Measurements from ENCODE around the gene GLP2R. TPM values are rescaled to one million over a fixed set of nuclear protein-coding genes. Genes with fewer than 3 reads are reported as not detected.

Gene GLP2R
- total and polyA plus RNA-seq, 2 experiments from 2014 or later, result not detected

DNA sequence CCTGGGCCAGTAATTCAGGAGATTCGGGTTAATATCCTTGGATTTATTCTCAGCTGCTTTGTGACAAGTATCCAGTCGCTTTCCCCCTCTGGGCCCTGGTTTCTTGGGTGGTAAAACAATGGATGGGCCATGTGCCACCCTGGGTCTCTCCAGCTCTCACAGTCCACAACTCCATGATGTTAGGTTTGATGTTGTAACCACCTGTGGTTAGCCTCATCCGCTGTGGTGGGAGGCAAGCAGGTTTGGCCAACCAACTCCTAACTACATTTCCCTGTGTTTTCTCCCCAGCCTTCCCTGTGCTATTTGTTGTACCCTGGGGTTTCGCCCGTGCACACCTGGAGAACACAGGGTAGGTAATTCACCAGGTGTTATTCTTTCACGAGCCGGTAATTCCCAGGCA is 35.1 kb downstream of the GLP2R start:
- Histone ChIP-seq H3K27me3 (ENCODE audit: insufficient read depth) (no peaks in the 10 kb centered on the region), H3K4me2 (no peak overlapping the region), H4K20me1 (replicated peaks; ENCODE audit: insufficient read depth) (no peaks in the 10 kb centered on the region), H3K36me3 (ENCODE audit: insufficient read depth) (no peaks in the 10 kb centered on the region), H3K27ac (ENCODE audit: low read depth) (no peak overlapping the region), H3F3A (replicated peaks; ENCODE audit: low read depth) (no peaks in the 10 kb centered on the region), H3K9me2 (ENCODE audit: insufficient read depth) (peaks cover 11% of the 10 kb centered on the region; the same call in 1 of the 2 replicates), H3K79me2 (replicated peaks; ENCODE audit: insufficient read depth) (no peaks in the 10 kb centered on the region), H2AFZ (no peak overlapping the region), H3K4me3 (no peak overlapping the region), H3K4me1 (ENCODE audit: insufficient read depth) (no peaks in the 10 kb centered on the region)
- no peaks in the 10 kb centered on the region for H3K36me3 Mint-ChIP-seq (ENCODE audit: low read depth)
- H3K27me3 Mint-ChIP-seq (ENCODE audit: insufficient read depth, low read depth, poor library complexity), result peaks cover 2% of the 10 kb centered on the region
- no peak for DNase-seq (ENCODE audit: low spot score)
- no peaks in the 10 kb centered on the region for H3K4me1 Mint-ChIP-seq
- no peak for ATAC-seq
- TF ChIP-seq EZH2phosphoT487 (IDR thresholded peaks at IDR 0.05; ENCODE audit: unreplicated experiment) (no peak), ZNF331 (CRISPR knock-in tag; IDR thresholded peaks at IDR 0.05; ENCODE audit: low read depth) (no peak), NANOG (IDR thresholded peaks at IDR 0.05; ENCODE audit: borderline replicate concordance) (no peak), POLR2AphosphoS5 (IDR thresholded peaks at IDR 0.05; ENCODE audit: low read depth) (no peak), JUNB (IDR thresholded peaks at IDR 0.05; ENCODE audit: unreplicated experiment) (no peak), EZH2 (IDR thresholded peaks at IDR 0.05; ENCODE audit: low read depth, unreplicated experiment) (no peak)
- TF ChIP-seq, protein P1, sequence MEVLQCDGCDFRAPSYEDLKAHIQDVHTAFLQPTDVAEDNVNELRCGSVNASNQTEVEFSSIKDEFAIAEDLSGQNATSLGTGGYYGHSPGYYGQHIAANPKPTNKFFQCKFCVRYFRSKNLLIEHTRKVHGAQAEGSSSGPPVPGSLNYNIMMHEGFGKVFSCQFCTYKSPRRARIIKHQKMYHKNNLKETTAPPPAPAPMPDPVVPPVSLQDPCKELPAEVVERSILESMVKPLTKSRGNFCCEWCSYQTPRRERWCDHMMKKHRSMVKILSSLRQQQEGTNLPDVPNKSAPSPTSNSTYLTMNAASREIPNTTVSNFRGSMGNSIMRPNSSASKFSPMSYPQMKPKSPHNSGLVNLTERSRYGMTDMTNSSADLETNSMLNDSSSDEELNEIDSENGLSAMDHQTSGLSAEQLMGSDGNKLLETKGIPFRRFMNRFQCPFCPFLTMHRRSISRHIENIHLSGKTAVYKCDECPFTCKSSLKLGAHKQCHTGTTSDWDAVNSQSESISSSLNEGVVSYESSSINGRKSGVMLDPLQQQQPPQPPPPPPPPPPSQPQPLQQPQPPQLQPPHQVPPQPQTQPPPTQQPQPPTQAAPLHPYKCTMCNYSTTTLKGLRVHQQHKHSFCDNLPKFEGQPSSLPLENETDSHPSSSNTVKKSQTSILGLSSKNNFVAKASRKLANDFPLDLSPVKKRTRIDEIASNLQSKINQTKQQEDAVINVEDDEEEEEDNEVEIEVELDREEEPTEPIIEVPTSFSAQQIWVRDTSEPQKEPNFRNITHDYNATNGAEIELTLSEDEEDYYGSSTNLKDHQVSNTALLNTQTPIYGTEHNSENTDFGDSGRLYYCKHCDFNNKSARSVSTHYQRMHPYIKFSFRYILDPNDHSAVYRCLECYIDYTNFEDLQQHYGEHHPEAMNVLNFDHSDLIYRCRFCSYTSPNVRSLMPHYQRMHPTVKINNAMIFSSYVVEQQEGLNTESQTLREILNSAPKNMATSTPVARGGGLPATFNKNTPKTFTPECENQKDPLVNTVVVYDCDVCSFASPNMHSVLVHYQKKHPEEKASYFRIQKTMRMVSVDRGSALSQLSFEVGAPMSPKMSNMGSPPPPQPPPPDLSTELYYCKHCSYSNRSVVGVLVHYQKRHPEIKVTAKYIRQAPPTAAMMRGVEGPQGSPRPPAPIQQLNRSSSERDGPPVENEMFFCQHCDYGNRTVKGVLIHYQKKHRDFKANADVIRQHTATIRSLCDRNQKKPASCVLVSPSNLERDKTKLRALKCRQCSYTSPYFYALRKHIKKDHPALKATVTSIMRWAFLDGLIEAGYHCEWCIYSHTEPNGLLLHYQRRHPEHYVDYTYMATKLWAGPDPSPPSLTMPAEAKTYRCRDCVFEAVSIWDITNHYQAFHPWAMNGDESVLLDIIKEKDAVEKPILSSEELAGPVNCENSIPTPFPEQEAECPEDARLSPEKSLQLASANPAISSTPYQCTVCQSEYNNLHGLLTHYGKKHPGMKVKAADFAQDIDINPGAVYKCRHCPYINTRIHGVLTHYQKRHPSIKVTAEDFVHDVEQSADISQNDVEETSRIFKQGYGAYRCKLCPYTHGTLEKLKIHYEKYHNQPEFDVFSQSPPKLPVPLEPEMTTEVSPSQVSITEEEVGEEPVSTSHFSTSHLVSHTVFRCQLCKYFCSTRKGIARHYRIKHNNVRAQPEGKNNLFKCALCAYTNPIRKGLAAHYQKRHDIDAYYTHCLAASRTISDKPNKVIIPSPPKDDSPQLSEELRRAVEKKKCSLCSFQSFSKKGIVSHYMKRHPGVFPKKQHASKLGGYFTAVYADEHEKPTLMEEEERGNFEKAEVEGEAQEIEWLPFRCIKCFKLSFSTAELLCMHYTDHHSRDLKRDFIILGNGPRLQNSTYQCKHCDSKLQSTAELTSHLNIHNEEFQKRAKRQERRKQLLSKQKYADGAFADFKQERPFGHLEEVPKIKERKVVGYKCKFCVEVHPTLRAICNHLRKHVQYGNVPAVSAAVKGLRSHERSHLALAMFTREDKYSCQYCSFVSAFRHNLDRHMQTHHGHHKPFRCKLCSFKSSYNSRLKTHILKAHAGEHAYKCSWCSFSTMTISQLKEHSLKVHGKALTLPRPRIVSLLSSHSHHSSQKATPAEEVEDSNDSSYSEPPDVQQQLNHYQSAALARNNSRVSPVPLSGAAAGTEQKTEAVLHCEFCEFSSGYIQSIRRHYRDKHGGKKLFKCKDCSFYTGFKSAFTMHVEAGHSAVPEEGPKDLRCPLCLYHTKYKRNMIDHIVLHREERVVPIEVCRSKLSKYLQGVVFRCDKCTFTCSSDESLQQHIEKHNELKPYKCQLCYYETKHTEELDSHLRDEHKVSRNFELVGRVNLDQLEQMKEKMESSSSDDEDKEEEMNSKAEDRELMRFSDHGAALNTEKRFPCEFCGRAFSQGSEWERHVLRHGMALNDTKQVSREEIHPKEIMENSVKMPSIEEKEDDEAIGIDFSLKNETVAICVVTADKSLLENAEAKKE (CRISPR knock-in tag; IDR thresholded peaks at IDR 0.05), result no peak
- TF ChIP-seq, protein P2, sequence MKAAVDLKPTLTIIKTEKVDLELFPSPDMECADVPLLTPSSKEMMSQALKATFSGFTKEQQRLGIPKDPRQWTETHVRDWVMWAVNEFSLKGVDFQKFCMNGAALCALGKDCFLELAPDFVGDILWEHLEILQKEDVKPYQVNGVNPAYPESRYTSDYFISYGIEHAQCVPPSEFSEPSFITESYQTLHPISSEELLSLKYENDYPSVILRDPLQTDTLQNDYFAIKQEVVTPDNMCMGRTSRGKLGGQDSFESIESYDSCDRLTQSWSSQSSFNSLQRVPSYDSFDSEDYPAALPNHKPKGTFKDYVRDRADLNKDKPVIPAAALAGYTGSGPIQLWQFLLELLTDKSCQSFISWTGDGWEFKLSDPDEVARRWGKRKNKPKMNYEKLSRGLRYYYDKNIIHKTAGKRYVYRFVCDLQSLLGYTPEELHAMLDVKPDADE (IDR thresholded peaks at IDR 0.05), result no peak
- H3K27ac Mint-ChIP-seq, result no peak overlapping the region
- H3K9me3 Mint-ChIP-seq, result peaks cover 16% of the 10 kb centered on the region; the same call in 2 of the 3 replicates
- H3K4me3 Mint-ChIP-seq, result no peak overlapping the region
